Neural cell (in vitro differentiated cells): ENCODE data around the gene SUCO.

Experiments
- CTCF ChIP-seq: fragments of 450-650 bp; IDR thresholded peaks from 2 replicates; pipeline ENCODE4 v1.5.1; 2014; ENCODE audit warnings: antibody characterized with exemption, mild to moderate bottlenecking, moderate library complexity; ENCODE audit not compliant: poor library complexity, severe bottlenecking
- EP300 ChIP-seq: fragments of 450-650 bp; conservative IDR thresholded peaks from 2 replicates; pipeline ENCODE4 v1.6.1; 2014; ENCODE audit warnings: antibody characterized with exemption, mild to moderate bottlenecking, moderate library complexity; ENCODE audit not compliant: poor library complexity, severe bottlenecking
- EZH2 ChIP-seq: fragments of 200-600, 300-800 bp; shearing (Covaris generic), sonication (generic); IDR thresholded peaks from 2 replicates; pipeline ENCODE4 v1.6.1; 2014; ENCODE audit warnings: antibody characterized with exemption, low read length, borderline replicate concordance, mild to moderate bottlenecking; ENCODE audit not compliant: insufficient read depth, poor library complexity, severe bottlenecking
- MXI1 ChIP-seq: fragments of 450-650 bp; conservative IDR thresholded peaks from 2 replicates; pipeline ENCODE4 v1.6.1; 2014; ENCODE audit warnings: antibody characterized with exemption, mild to moderate bottlenecking; ENCODE audit not compliant: poor library complexity, severe bottlenecking
- POLR2AphosphoS5 ChIP-seq: IDR thresholded peaks from 2 replicates; pipeline ENCODE4 v1.6.1; 2012
- RAD21 ChIP-seq: fragments of 450-650 bp; conservative IDR thresholded peaks from 2 replicates; pipeline ENCODE4 v1.6.1; 2014; ENCODE audit warnings: antibody characterized with exemption, mild to moderate bottlenecking, moderate library complexity
- REST ChIP-seq: IDR thresholded peaks from 2 replicates; pipeline ENCODE4 v1.6.1; 2012; ENCODE audit warnings: borderline replicate concordance
- SMC3 ChIP-seq: fragments of 450-650 bp; conservative IDR thresholded peaks from 2 replicates; pipeline ENCODE4 v1.6.1; 2014; ENCODE audit warnings: antibody characterized with exemption, mild to moderate bottlenecking, moderate library complexity; ENCODE audit not compliant: poor library complexity

GRCh38 chr1:172514108-172514507 lies 18.8 kb upstream of the SUCO start:
- TF ChIP-seq POLR2AphosphoS5, result no peak
- no peak for TF ChIP-seq CTCF
- no peak for TF ChIP-seq REST
- TF ChIP-seq EZH2, result no peak
- no peak for TF ChIP-seq MXI1
- no peak for TF ChIP-seq SMC3
- no peak for TF ChIP-seq RAD21
- no peak for TF ChIP-seq EP300
